ENCODE data around the gene CYSRT1. TPM values are rescaled to one million over a fixed set of nuclear protein-coding genes. Genes with fewer than 3 reads are reported as not detected.
"Not testable (repeated sequence)": the region's sequence is repeated elsewhere in the genome, so short reads cannot be mapped to it uniquely, and the experiment has no call there.

Gene CYSRT1
- total RNA-seq, 1 experiment from 2014 or later = 1.0 TPM

GRCh38 chr9:137242269-137243203, 17.6 kb downstream of the CYSRT1 start:
- WGBS (ENCODE audit: extremely low coverage, insufficient read length, low lambda C conversion rate) = no CpG with 5 or more reads among the region's 36 CpGs
- no peak overlapping the region for H2BK12ac ChIP-seq (ENCODE audit: insufficient read length, low read depth, low read length)
- no peak overlapping the region; a peak in 3 of 7 replicates for H3K27ac Mint-ChIP-seq

GRCh38 chr9:137243266-137243625, 18.3 kb downstream of the CYSRT1 start:
- not testable (repeated sequence) for H3K4me1 ChIP-seq (ENCODE audit: insufficient read depth, low read length); H3K27ac Mint-ChIP-seq; H2BK5ac ChIP-seq (ENCODE audit: insufficient read length, low read length); DNase-seq; H3K27ac ChIP-seq (ENCODE audit: insufficient read length, low read depth, low read length); H2BK12ac ChIP-seq (ENCODE audit: insufficient read length, low read depth, low read length); H3K79me2 ChIP-seq (ENCODE audit: insufficient read depth, low read length); H4K20me1 ChIP-seq (ENCODE audit: control insufficient read depth, insufficient read depth, insufficient read length); H3K9ac ChIP-seq (ENCODE audit: extremely low read depth, insufficient read length, low read length); H2BK15ac ChIP-seq (ENCODE audit: low read depth, low read length); H3K23ac ChIP-seq (ENCODE audit: insufficient read length, low read depth, low read length); H3K79me1 ChIP-seq (ENCODE audit: insufficient read depth, low read depth, low read length, poor library complexity, severe bottlenecking); H3K18ac ChIP-seq (ENCODE audit: insufficient read length, low read depth, low read length); H4K8ac ChIP-seq (replicated peaks; ENCODE audit: insufficient read length, low read depth, low read length); H2BK120ac ChIP-seq (ENCODE audit: low read depth, low read length, poor library complexity, severe bottlenecking); H3K4ac ChIP-seq (ENCODE audit: low read depth, low read length); H3K9me3 ChIP-seq (ENCODE audit: control insufficient read depth, low read depth, low read length); H3K9me3 Mint-ChIP-seq; H2AFZ ChIP-seq (ENCODE audit: low read length); H4K91ac ChIP-seq (ENCODE audit: insufficient read length, low read depth, low read length); H3K4me2 ChIP-seq (ENCODE audit: insufficient read depth, insufficient read length, low read length); H4K5ac ChIP-seq (ENCODE audit: insufficient read length, low read depth, low read length); H2BK20ac ChIP-seq (ENCODE audit: low read depth, low read length, poor library complexity, severe bottlenecking); H3K56ac ChIP-seq (ENCODE audit: insufficient read length, low read depth, low read length); H3K27me3 ChIP-seq (ENCODE audit: insufficient read depth, low read length); H2AK5ac ChIP-seq (ENCODE audit: insufficient read length, low read length); H3K14ac ChIP-seq (ENCODE audit: insufficient read depth, low read length); H3T11ph ChIP-seq (ENCODE audit: low read length)
- peak overlapping the region; percentile 77 to 86 for H3K4me3 Mint-ChIP-seq
- no CpG with 5 or more reads among the region's 18 CpGs for WGBS (ENCODE audit: extremely low coverage, insufficient read length, low lambda C conversion rate)
- peaks cover 21 to 32% of the 10 kb centered on the region in 2 experiments for H3K4me1 Mint-ChIP-seq
- peaks cover 19 to 26% (median 24%) of the 10 kb centered on the region in 3 experiments for H3K36me3 Mint-ChIP-seq (ENCODE audit: insufficient read depth in 1 of 3, low read depth in 3 of 3)
- H3K27me3 Mint-ChIP-seq (ENCODE audit: low read depth) = peaks cover 23% of the 10 kb centered on the region
- H3K23me2 ChIP-seq (ENCODE audit: insufficient read length, low read depth, low read length, poor library complexity, severe bottlenecking) = peaks cover 12% of the 10 kb centered on the region

More at GRCh38 chr9:137242269-137243203, 17.6 kb downstream of the CYSRT1 start:
- no peaks in the 10 kb centered on the region; a peak in 2 of 5 replicates for H3K9me3 Mint-ChIP-seq
- H2BK15ac ChIP-seq (ENCODE audit: low read depth, low read length) = no peak overlapping the region
- H3K14ac ChIP-seq (ENCODE audit: insufficient read depth, low read length) = no peak overlapping the region; the same call in 1 of the 2 replicates
- H3K36me3 Mint-ChIP-seq (ENCODE audit: insufficient read depth in 1 of 3, low read depth in 3 of 3) = peaks cover 19 to 26% (median 24%) of the 10 kb centered on the region in 3 experiments
- H4K20me1 ChIP-seq (ENCODE audit: control insufficient read depth, insufficient read depth, insufficient read length) = peaks cover 3% of the 10 kb centered on the region
- no peaks in the 10 kb centered on the region for H3K9me3 ChIP-seq (ENCODE audit: control insufficient read depth, low read depth, low read length)
- no peak overlapping the region for H3K23ac ChIP-seq (ENCODE audit: insufficient read length, low read depth, low read length)
- H3K23me2 ChIP-seq (ENCODE audit: insufficient read length, low read depth, low read length, poor library complexity, severe bottlenecking) = peaks cover 12% of the 10 kb centered on the region
- TF ChIP-seq CTCF (conservative IDR thresholded peaks at IDR 0.05) = no peak
- H2AK5ac ChIP-seq (ENCODE audit: insufficient read length, low read length) = no peak overlapping the region
- no peak overlapping the region for H3T11ph ChIP-seq (ENCODE audit: low read length)
- no peak overlapping the region for H3K4ac ChIP-seq (ENCODE audit: low read depth, low read length)
- H3K4me2 ChIP-seq (ENCODE audit: insufficient read depth, insufficient read length, low read length) = peak overlapping the region; percentile 46
- H2BK5ac ChIP-seq (ENCODE audit: insufficient read length, low read length) = no peak overlapping the region
- no peak overlapping the region for H2BK20ac ChIP-seq (ENCODE audit: low read depth, low read length, poor library complexity, severe bottlenecking)
- no peaks in the 10 kb centered on the region for H3K79me2 ChIP-seq (ENCODE audit: insufficient read depth, low read length)
- H4K5ac ChIP-seq (ENCODE audit: insufficient read length, low read depth, low read length) = no peak overlapping the region
- H3K56ac ChIP-seq (ENCODE audit: insufficient read length, low read depth, low read length) = no peak overlapping the region
- H3K18ac ChIP-seq (ENCODE audit: insufficient read length, low read depth, low read length) = no peak overlapping the region
- no peaks in the 10 kb centered on the region for H3K27me3 ChIP-seq (ENCODE audit: insufficient read depth, low read length)
- peak overlapping the region; percentile 77 to 86 for H3K4me3 Mint-ChIP-seq
- H3K79me1 ChIP-seq (ENCODE audit: insufficient read depth, low read depth, low read length, poor library complexity, severe bottlenecking) = no peaks in the 10 kb centered on the region
- no peak overlapping the region for H2BK120ac ChIP-seq (ENCODE audit: low read depth, low read length, poor library complexity, severe bottlenecking)
- H4K91ac ChIP-seq (ENCODE audit: insufficient read length, low read depth, low read length) = no peak overlapping the region
- H3K27ac ChIP-seq (ENCODE audit: insufficient read length, low read depth, low read length) = no peak overlapping the region
- peaks cover 24 to 34% of the 10 kb centered on the region in 2 experiments for H3K4me1 Mint-ChIP-seq
- no peak overlapping the region for H2AFZ ChIP-seq (ENCODE audit: low read length)
- H3K4me1 ChIP-seq (ENCODE audit: insufficient read depth, low read length) = no peaks in the 10 kb centered on the region; the same call in 1 of the 2 replicates
- no peak for DNase-seq
- H3K27me3 Mint-ChIP-seq (ENCODE audit: low read depth) = peaks cover 18% of the 10 kb centered on the region
- peak overlapping the region; percentile 53 for H3K9ac ChIP-seq (ENCODE audit: extremely low read depth, insufficient read length, low read length)
- no peak overlapping the region for H4K8ac ChIP-seq (replicated peaks; ENCODE audit: insufficient read length, low read depth, low read length)

Measured in H9 (cell line).